Coronary artery (tissue), 2 donors: ENCODE results near the gene PIGV.

Experiments
- DNase-seq: peaks from one replicate; pipeline ENCODE4 v3.0.0-alpha.2; 2017; ENCODE audit warnings: low spot score
- H3K27ac ChIP-seq, 2 donors: fragments of 200-600 bp; sonication (generic); one replicate each; pipeline ENCODE4 v1.5.1; 2016 to 2019
- H3K4me3 ChIP-seq: fragments of 200-600 bp; sonication (generic); 2 replicates; pipeline ENCODE4 v1.5.1; 2016; ENCODE audit warnings: mild to moderate bottlenecking, moderate library complexity
- TF ChIP-seq, protein P1 (sequence below): fragments of 200-600 bp; sonication (generic); IDR thresholded peaks from one replicate; pipeline ENCODE4 v1.5.1; 2019; ENCODE audit warnings: antibody characterized with exemption

PIGV gene

DNA sequence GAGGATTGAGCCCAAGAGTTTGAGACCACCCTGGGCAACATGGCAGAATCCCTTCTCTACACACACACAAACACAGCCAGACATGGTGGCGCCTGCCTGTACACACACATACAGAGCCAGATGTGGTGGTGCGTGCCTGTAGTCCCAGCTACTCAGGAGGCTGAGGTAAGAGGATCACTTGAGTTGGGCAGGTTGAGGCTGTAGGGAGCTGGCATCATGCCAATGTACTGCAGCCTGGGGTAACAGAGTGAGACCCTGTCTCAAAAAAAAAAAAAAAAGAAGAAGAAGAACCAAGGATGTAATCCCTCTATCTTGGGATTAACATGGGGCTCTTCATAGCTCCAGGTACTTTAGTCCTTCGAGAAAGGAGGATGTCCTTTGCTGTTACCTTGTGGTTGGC, 29.4 kb upstream of the PIGV start:
- Histone ChIP-seq H3K4me3 (no peak overlapping the region), H3K27ac (no peak overlapping the region)
- TF ChIP-seq, protein P1, sequence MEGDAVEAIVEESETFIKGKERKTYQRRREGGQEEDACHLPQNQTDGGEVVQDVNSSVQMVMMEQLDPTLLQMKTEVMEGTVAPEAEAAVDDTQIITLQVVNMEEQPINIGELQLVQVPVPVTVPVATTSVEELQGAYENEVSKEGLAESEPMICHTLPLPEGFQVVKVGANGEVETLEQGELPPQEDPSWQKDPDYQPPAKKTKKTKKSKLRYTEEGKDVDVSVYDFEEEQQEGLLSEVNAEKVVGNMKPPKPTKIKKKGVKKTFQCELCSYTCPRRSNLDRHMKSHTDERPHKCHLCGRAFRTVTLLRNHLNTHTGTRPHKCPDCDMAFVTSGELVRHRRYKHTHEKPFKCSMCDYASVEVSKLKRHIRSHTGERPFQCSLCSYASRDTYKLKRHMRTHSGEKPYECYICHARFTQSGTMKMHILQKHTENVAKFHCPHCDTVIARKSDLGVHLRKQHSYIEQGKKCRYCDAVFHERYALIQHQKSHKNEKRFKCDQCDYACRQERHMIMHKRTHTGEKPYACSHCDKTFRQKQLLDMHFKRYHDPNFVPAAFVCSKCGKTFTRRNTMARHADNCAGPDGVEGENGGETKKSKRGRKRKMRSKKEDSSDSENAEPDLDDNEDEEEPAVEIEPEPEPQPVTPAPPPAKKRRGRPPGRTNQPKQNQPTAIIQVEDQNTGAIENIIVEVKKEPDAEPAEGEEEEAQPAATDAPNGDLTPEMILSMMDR, result no peak
- no peak for DNase-seq

DNA sequence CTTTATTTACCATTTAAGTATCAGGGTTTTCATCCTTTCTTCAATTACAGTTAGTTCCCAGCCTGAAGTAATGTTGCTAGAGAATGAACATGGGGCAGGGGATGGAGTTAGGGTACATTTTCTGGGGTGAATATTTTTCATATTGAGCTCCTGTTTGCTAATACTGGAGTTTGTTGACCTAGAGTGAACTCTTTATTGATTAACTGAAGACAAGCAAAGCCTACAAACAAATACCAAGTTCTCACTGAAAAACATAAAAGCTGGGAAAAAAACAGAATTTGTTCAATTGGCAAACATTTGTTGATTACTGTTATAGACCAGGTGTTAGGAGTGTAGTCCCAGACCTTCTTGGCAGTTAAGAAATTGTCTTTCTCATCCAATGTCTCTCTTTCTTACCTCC, 28.2 kb upstream of the PIGV start:
- no peak overlapping the region for H3K27ac ChIP-seq
- TF ChIP-seq, protein P1, result no peak
- H3K4me3 ChIP-seq, result no peak overlapping the region
- no peak for DNase-seq

DNA sequence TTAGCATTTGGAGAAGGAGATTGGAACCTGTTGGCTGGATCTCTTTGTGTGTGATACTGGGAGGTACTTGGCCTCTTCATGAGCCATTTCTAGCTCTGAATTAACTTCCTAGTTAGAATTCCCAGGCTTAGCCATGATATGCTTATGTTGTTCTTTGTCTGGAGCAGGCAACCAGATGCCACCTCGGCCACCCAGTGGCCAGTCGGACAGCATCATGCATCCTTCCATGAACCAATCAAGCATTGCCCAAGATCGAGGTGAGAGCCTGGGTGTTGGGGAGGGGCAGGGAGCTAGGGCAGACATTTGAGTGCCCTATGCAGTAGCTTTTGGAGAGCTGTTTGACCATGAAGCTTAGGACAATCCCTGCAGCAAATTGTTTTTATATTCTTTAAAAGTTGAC, 26.5 kb upstream of the PIGV start:
- Histone ChIP-seq H3K4me3 (no peak overlapping the region), H3K27ac (no peak overlapping the region)
- TF ChIP-seq, protein P1, result no peak
- no peak for DNase-seq

DNA sequence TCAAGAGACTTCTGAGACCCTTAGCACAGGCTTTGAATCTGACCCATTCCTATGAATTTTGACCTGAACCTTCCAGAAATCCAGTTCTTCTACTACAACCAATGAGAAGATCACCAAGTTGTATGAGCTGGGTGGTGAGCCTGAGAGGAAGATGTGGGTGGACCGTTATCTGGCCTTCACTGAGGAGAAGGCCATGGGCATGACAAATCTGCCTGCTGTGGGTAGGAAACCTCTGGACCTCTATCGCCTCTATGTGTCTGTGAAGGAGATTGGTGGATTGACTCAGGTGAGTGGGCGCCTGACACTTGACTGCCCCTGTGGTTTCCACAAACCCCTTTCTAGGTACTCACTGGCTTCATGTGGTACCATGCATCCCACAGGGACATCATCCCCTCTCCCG, 20.0 kb upstream of the PIGV start:
- no peak for DNase-seq
- Histone ChIP-seq H3K27ac (peak overlapping the region in 1 of 2 donors; percentile 31), H3K4me3 (no peak overlapping the region)
- TF ChIP-seq, protein P1, result no peak

DNA sequence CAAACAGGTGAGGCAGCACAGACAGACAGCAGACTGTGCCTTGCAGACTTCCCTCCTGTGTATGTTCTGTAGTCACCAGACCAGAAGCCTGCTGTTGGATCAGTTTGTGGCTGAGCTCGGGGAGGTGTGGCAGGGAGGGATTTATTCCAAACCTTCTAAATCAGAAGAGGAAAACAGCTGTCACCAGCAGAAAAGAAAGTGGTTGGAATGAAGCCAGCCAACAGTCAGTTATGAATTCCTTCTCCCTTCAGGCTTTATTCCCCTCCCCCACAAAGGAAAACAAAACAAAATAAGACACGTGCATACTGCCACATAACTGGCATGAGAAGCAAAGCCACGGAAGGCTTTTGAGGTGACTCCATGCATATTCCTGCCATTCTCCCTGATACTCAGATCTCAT, 19.0 kb upstream of the PIGV start:
- no peak for DNase-seq
- Histone ChIP-seq H3K4me3 (no peak overlapping the region), H3K27ac (peak overlapping the region in 1 of 2 donors; percentile 4)
- TF ChIP-seq, protein P1, result no peak

DNA sequence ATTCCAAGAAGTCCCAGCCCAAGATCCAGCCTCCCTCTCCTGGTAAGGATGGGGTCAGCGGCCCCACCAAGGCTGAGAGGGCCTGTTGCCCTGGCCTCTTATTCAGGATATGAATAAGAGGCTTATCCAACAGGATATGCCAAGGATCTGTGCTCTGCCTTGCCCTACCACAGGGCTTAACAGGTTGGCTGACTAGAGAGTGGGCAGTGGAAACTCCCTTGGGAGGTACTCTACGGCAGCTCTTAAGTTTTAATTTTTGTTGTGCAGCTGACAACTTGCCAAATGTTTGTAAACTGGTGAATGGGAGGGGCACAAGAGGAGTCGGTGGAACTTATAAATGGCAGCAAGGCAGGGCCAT, 16.5 kb upstream of the PIGV start:
- H3K27ac ChIP-seq, result peak overlapping the region; percentile 46 to 83
- TF ChIP-seq, protein P1, result no peak
- H3K4me3 ChIP-seq, result peak overlapping the region; percentile 23
- DNase-seq, result no peak

DNA sequence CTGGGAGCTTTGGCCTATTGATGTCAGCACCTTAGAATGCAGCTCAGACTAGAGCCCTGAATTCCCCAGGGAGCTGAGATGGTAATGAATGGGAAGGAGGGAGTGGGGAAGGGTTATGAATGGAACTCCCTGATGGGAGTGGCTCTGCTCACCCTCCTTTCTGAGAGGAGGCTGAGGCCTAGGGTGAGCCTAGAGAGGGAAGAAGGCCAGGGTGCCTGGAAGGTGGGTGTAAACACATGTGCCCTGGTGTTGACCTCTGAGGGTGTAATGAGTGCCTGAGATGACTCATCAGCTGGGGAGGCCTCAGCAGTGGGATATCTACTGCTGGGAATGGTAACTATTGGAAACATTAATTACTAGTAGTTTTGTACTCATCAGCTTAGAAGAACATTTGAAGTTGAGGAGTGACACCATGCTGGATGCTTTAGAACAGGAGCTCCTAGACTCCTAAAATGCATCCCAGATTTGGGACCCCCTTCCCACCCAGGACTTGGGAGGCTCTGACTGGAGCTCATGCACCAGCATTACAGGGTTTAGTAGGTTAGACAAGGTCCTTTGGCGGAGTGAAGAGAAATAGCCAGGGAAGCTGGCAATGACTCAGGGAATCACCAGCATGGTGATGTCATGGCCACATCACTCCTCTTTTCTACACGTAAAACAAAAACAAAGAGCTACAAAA, 16.0 kb upstream of the PIGV start:
- Histone ChIP-seq H3K4me3 (no peak overlapping the region), H3K27ac (peak overlapping the region; percentile 46 to 83)
- TF ChIP-seq, protein P1, result no peak
- DNase-seq, result no peak
